GM21737 (cell line): ENCODE results near the gene DAG1.

Experiments used
- ATAC-seq: cut with Tn5 transposase; IDR thresholded peaks from one replicate; pipeline ENCODE4 v1.9.1; 2021; ENCODE audit warnings: mild to moderate bottlenecking, moderate library complexity; ENCODE audit not compliant: unreplicated experiment

Gene DAG1

GRCh38 chr3:49469936-49470713 is at the start of gene DAG1:
DAG1 (plus strand) TSS chr3:49470267; CDS start chr3:49510535, 40,268 bp downstream.
- peak; percentile 82 for ATAC-seq

GRCh38 chr3:49421890-49422378 is 48.1 kb upstream of the DAG1 start:
- ATAC-seq = no peak

- ATAC-seq = no peak
Observed at GRCh38 chr3:49422379-49423248, 47.5 kb upstream of the DAG1 start, which contains the start of gene AMT. AMT (minus strand) TSS chr3:49422473; CDS start chr3:49422450, 23 bp downstream.

- no peak for ATAC-seq
Observed at GRCh38 chr3:49424816-49425215, 45.3 kb upstream of the DAG1 start.

- ATAC-seq = no peak
Observed at GRCh38 chr3:49427586-49427985, 42.5 kb upstream of the DAG1 start.

- ATAC-seq = peak; percentile 1
Observed at GRCh38 chr3:49428752-49429080, 41.4 kb upstream of the DAG1 start.

- ATAC-seq = no peak
Observed at GRCh38 chr3:49434731-49435130, 35.3 kb upstream of the DAG1 start.

- no peak for ATAC-seq
Observed at GRCh38 chr3:49445391-49445790, 24.7 kb upstream of the DAG1 start.

GRCh38 chr3:49453621-49454020 is 16.4 kb upstream of the DAG1 start:
- ATAC-seq = no peak

GRCh38 chr3:49454458-49454857 is 15.6 kb upstream of the DAG1 start:
- ATAC-seq = no peak

- ATAC-seq = no peak
Observed at GRCh38 chr3:49454898-49455681, 15.0 kb upstream of the DAG1 start.

GRCh38 chr3:49456466-49456865 is 13.6 kb upstream of the DAG1 start:
- no peak for ATAC-seq

GRCh38 chr3:49460188-49460890 is 9.7 kb upstream of the DAG1 start:
- no peak for ATAC-seq

- no peak for ATAC-seq
Observed at GRCh38 chr3:49460956-49461355, 9.1 kb upstream of the DAG1 start.

GRCh38 chr3:49461443-49462171 is 8.5 kb upstream of the DAG1 start:
- ATAC-seq = no peak

GRCh38 chr3:49462222-49462621 is 7.8 kb upstream of the DAG1 start:
- no peak for ATAC-seq

- ATAC-seq = no peak
Observed at GRCh38 chr3:49465270-49466034, 4.6 kb upstream of the DAG1 start.

- ATAC-seq = no peak
Observed at GRCh38 chr3:49466085-49466484, 4.0 kb upstream of the DAG1 start.
